ENCODE data around the gene HPCA. TPM values are rescaled to one million over a fixed set of nuclear protein-coding genes. Genes with fewer than 3 reads are reported as not detected.

The HPCA gene
- total RNA-seq, 4 donors from 2014 or later, result not detected

DNA sequence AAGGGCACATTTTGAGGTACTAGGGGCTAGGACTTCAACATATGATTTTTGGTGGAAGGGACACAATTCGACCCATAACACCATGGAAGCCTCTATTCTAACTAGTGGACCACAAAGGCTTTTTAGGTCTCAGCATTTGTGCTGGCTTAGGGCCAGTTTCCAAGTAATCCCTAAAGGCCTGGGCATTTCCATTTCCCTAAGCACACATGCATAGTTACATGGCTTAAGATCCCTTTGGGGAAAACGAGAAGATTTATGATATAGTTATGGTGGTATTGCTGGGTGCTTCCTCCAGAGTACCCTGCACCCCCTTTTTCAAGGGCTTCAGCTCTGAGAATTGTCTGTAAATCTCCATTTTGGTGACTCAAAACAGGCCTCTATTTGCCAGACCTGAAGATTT, 43.1 kb downstream of the HPCA start:
- 58 to 61% methylated on average over 2 of the region's 2 CpGs for WGBS, 2 donors
- Histone ChIP-seq H3K4me1 (peaks cover 8 to 31% (median 12%) of the 10 kb centered on the region in 3 donors), H3K9me3 (no peaks in the 10 kb centered on the region), H3K4me3 (no peak overlapping the region), H3K36me3 (peaks cover 0 to 2% (median 0%) of the 10 kb centered on the region in 3 donors), H3K27ac (no peak overlapping the region), H3K27me3 (peaks cover 0 to 18% (median 2%) of the 10 kb centered on the region in 4 donors)
- TF ChIP-seq, protein P1, sequence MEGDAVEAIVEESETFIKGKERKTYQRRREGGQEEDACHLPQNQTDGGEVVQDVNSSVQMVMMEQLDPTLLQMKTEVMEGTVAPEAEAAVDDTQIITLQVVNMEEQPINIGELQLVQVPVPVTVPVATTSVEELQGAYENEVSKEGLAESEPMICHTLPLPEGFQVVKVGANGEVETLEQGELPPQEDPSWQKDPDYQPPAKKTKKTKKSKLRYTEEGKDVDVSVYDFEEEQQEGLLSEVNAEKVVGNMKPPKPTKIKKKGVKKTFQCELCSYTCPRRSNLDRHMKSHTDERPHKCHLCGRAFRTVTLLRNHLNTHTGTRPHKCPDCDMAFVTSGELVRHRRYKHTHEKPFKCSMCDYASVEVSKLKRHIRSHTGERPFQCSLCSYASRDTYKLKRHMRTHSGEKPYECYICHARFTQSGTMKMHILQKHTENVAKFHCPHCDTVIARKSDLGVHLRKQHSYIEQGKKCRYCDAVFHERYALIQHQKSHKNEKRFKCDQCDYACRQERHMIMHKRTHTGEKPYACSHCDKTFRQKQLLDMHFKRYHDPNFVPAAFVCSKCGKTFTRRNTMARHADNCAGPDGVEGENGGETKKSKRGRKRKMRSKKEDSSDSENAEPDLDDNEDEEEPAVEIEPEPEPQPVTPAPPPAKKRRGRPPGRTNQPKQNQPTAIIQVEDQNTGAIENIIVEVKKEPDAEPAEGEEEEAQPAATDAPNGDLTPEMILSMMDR (IDR thresholded peaks at IDR 0.05), result no peak
- no peak for TF ChIP-seq POLR2A (IDR thresholded peaks at IDR 0.05)
- intact Hi-C loops (cut with DNase I), result loop anchor here (10.0 kb wide), 1 partner anchor 155 kb away; the partner anchor contains the start of gene AZIN2
- DNase-seq, result no peak

DNA sequence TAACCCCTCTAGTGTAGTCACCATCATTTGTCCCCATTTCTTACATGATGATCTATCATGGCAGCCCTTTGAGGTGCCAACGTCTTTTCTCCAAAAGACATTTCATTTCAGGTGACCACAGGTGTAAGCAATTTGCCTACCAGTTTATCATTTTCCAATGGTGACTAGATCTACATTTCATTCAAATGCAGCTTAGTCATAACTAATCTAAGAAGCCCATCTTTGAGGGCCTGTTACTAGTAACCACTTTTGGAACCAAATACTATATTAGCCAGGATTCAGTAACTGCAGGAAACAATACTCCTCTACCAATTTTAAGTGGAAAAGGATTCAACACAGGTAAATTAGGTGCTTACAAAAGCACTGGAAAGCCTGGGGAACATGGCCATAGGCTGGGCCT, 45.5 kb downstream of the HPCA start:
- intact Hi-C loops (cut with DNase I), result loop anchor here (10.0 kb wide), 2 partner anchors 73 to 123 kb away; no protein-coding TSS in a partner anchor

DNA sequence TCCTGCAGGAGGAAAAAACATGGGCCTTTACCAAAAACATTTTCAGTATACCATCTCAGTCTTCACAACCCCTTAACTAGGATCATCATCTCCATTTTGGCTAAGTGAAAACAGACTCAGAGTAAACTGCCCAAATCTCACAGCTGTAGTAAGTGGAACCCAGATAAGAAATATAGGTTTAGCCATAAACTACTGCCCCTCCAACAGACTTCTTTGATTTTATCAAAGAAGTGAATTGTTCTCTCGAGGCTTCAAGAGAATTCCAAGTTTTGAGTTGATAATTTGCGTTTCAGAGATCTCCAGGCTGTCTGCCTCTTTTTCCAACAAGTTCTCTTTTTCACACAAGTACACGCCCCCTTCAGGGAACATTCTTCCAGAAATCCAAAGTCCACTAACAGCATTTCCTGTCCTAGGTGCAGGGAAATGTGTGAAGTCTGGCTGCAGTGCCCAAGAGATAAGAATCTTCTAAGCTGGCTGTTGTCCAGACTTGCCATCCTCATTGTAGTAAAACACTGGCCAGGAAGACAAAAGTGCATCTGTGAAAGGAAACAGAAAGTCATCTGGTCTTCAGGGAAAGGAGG, 47.5 kb downstream of the HPCA start:
- no peaks in the 10 kb centered on the region for H3K27me3 ChIP-seq
- H3K4me3 ChIP-seq, result no peak overlapping the region
- no peak for TF ChIP-seq POLR2A (IDR thresholded peaks at IDR 0.05)
- TF ChIP-seq, protein P1 (IDR thresholded peaks at IDR 0.05), result peak in 1 of 6 experiments; percentile 11
- DNase-seq, result no peak
- H3K27ac ChIP-seq, result peak overlapping the region in 3 of 4 donors; percentile 12 to 45 (median 38)
- H3K9me3 ChIP-seq, result no peaks in the 10 kb centered on the region
- peaks cover 4 to 45% (median 12%) of the 10 kb centered on the region in 3 donors for H3K36me3 ChIP-seq
- intact Hi-C loops (cut with DNase I), result loop anchor here (10.0 kb wide), 2 partner anchors 71 to 121 kb away; no protein-coding TSS in a partner anchor
- H3K4me1 ChIP-seq, result peaks cover 7 to 44% (median 14%) of the 10 kb centered on the region in 3 donors
- 55 to 64% methylated on average over 3 of the region's 3 CpGs for WGBS, 2 donors

More for the DNA sequence above, 45.5 kb downstream of the HPCA start:
- Histone ChIP-seq H3K27me3 (no peaks in the 10 kb centered on the region), H3K27ac (no peak overlapping the region), H3K36me3 (peaks cover under 1 to 26% (median 9%) of the 10 kb centered on the region in 3 donors), H3K9me3 (no peaks in the 10 kb centered on the region), H3K4me3 (no peak overlapping the region), H3K4me1 (peaks cover 0 to 26% (median 3%) of the 10 kb centered on the region in 3 donors)
- TF ChIP-seq, protein P1 (IDR thresholded peaks at IDR 0.05), result no peak
- no peak for TF ChIP-seq POLR2A (IDR thresholded peaks at IDR 0.05)
- 77 to 96% methylated on average over 1 of the region's 1 CpG for WGBS, 2 donors
- no peak for DNase-seq

DNA sequence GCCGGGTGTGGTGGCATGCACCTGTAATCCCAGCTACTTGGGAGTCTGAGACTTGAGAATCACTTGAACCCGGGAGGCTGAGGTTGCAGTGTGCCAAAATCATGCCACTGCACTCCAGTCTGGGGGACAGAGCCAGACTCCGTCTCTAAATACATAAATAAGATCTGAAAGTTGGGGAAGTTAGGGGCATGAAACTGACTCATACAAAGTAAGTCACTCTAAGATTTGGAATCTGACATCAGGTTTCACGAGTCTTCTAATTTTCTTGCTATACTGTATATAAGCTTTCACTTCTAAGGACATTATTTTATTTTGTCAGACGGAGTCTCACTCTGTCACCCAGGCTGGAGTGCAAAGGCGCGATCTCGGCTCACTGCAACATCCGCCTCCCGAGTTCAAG, 48.2 kb downstream of the HPCA start:
- Histone ChIP-seq H3K27me3 (no peaks in the 10 kb centered on the region), H3K27ac (peak overlapping the region in 2 of 4 donors; percentile 38 to 45), H3K4me1 (peaks cover 14 to 51% (median 21%) of the 10 kb centered on the region in 3 donors), H3K9me3 (no peaks in the 10 kb centered on the region), H3K36me3 (peaks cover 4 to 45% (median 12%) of the 10 kb centered on the region in 3 donors), H3K4me3 (no peak overlapping the region)
- DNase-seq, result no peak
- no peak for TF ChIP-seq POLR2A (IDR thresholded peaks at IDR 0.05)
- TF ChIP-seq, protein P1 (IDR thresholded peaks at IDR 0.05), result no peak
- intact Hi-C loops (cut with DNase I), result loop anchor here (10.0 kb wide), 2 partner anchors 70 to 120 kb away; no protein-coding TSS in a partner anchor
- 93% methylated on average over 9 to 10 of the region's 10 CpGs for WGBS, 2 donors

DNA sequence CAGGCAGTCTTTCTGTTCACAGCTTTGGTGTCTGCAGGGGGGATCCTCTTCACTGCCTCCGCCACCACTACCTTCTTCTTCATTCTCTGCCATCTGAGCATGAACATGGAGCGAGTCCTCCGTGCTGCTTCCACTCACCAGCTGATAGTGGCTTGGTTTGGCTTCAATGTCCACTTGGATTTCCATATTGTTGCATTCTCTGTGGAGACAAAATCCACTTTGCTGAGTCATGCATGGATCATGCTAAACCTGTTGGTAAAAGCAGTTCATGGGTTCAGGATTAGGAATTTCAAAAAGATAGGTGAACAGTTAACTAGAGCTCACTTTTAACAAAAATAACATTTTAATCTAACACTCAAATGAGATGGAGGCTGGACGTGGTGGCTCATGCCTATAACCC, 50.8 kb downstream of the HPCA start:
- peaks cover 11 to 68% (median 12%) of the 10 kb centered on the region in 3 donors for H3K36me3 ChIP-seq
- DNase-seq, result no peak
- intact Hi-C loops (cut with DNase I), result loop anchor here (10.0 kb wide), 2 partner anchors 68 to 118 kb away; no protein-coding TSS in a partner anchor
- H3K27me3 ChIP-seq, result no peaks in the 10 kb centered on the region
- no peak overlapping the region for H3K4me3 ChIP-seq
- H3K27ac ChIP-seq, result peak overlapping the region in 2 of 4 donors; percentile 22 to 25
- 88 to 90% methylated on average over 4 of the region's 4 CpGs for WGBS, 2 donors
- H3K9me3 ChIP-seq, result no peaks in the 10 kb centered on the region
- TF ChIP-seq POLR2A (IDR thresholded peaks at IDR 0.05), result no peak
- TF ChIP-seq, protein P1 (IDR thresholded peaks at IDR 0.05), result no peak
- peaks cover 32 to 77% (median 39%) of the 10 kb centered on the region in 3 donors for H3K4me1 ChIP-seq

Data from esophagus squamous epithelium (tissue), 5 donors.